GM21786 (cell line): ENCODE measurements around the gene CLIC5.

Experiments used
- ATAC-seq: cut with Tn5 transposase; IDR thresholded peaks from one replicate; pipeline ENCODE4 v1.9.1; 2021; ENCODE audit not compliant: unreplicated experiment

Gene CLIC5

GRCh38 chr6:46036911-46037310 is 21.3 kb upstream of the CLIC5 start:
- no peak for ATAC-seq

- ATAC-seq, result no peak
These were observed 19.6 kb upstream of the CLIC5 start for GRCh38 chr6:46035242-46035641.

GRCh38 chr6:46032110-46032998 is 16.7 kb upstream of the CLIC5 start:
- no peak for ATAC-seq

GRCh38 chr6:46029602-46030001 is 13.9 kb upstream of the CLIC5 start:
- no peak for ATAC-seq

- ATAC-seq, result no peak
These were observed 10.6 kb upstream of the CLIC5 start for GRCh38 chr6:46026307-46026706.

- ATAC-seq, result no peak
These were observed 9.9 kb upstream of the CLIC5 start for GRCh38 chr6:46025573-46025972.

- no peak for ATAC-seq
These were observed 8.6 kb upstream of the CLIC5 start for GRCh38 chr6:46024124-46024769.

- ATAC-seq, result no peak
These were observed 7.7 kb upstream of the CLIC5 start for GRCh38 chr6:46023216-46023915.

GRCh38 chr6:46022106-46022948 is 6.7 kb upstream of the CLIC5 start:
- no peak for ATAC-seq

GRCh38 chr6:46017726-46018125 is 2.1 kb upstream of the CLIC5 start:
- ATAC-seq, result no peak

- ATAC-seq, result no peak
These were observed 476 bp upstream of the CLIC5 start for GRCh38 chr6:46016063-46016608.

- no peak for ATAC-seq
These were observed 1.0 kb downstream of the CLIC5 start for GRCh38 chr6:46014511-46015118.

GRCh38 chr6:46014046-46014445 is 1.6 kb downstream of the CLIC5 start:
- ATAC-seq, result no peak

GRCh38 chr6:46013639-46014038 is 2.0 kb downstream of the CLIC5 start:
- no peak for ATAC-seq

GRCh38 chr6:46012834-46013233 is 2.8 kb downstream of the CLIC5 start:
- ATAC-seq, result no peak

- ATAC-seq, result peak; percentile 91
These were observed 4.2 kb downstream of the CLIC5 start for GRCh38 chr6:46011188-46012085.

GRCh38 chr6:46010771-46011170 is 4.9 kb downstream of the CLIC5 start:
- ATAC-seq, result no peak

GRCh38 chr6:46010270-46010669 is 5.4 kb downstream of the CLIC5 start:
- ATAC-seq, result no peak

- ATAC-seq, result no peak
These were observed 13.4 kb downstream of the CLIC5 start for GRCh38 chr6:46002264-46002663.
